H1 (cell line): Measurements from ENCODE around the gene TMEM72. TPM values are rescaled to one million over a fixed set of nuclear protein-coding genes. Genes with fewer than 3 reads are reported as not detected.

ENCODE experiments used
- CHD1 ChIP-seq: IDR thresholded peaks from 2 replicates; pipeline ENCODE4 v1.6.1; 2012; ENCODE audit warnings: low read depth, low read length, improper control_type of control experiment
- CHD2 ChIP-seq: IDR thresholded peaks from 2 replicates; pipeline ENCODE4 v1.6.1; 2012; ENCODE audit warnings: low read length, improper control_type of control experiment
- EGR1 ChIP-seq: IDR thresholded peaks from 2 replicates; pipeline ENCODE4 v1.6.1; 2011; ENCODE audit warnings: low read depth, low read length, borderline replicate concordance
- EZH2 ChIP-seq: fragments of 200-600 bp; sonication (generic); IDR thresholded peaks from 2 replicates; pipeline ENCODE4 v1.7.1; 2012; ENCODE audit warnings: low read depth, mild to moderate bottlenecking, moderate library complexity, low read length, inconsistent platforms; ENCODE audit not compliant: severe bottlenecking
- KDM1A ChIP-seq: fragments of 200-600, 300-600 bp; sonication (generic); IDR thresholded peaks from 2 replicates; pipeline ENCODE4 v1.7.1; 2016; ENCODE audit warnings: mild to moderate bottlenecking, low read length, borderline replicate concordance
- RNF2 ChIP-seq: fragments of 200-900, 300-1000 bp; sonication (generic); IDR thresholded peaks from 2 replicates; pipeline ENCODE4 v1.7.1; 2016; ENCODE audit warnings: borderline replicate concordance, low read depth, mild to moderate bottlenecking, antibody characterized with exemption, low read length; ENCODE audit not compliant: poor library complexity, severe bottlenecking; ENCODE audit errors: missing control alignments
- TCF12 ChIP-seq: IDR thresholded peaks from 2 replicates; pipeline ENCODE4 v1.6.1; 2011; ENCODE audit warnings: low read depth, mild to moderate bottlenecking, low read length
- polyA plus RNA-seq, 7 experiments: library from polyadenylated mRNA; depleted of rRNA in 3 of 7; stranded (reverse) in 5 of 7; unstranded in 2 of 7; fragments of >200 nt in 5 of 7; fragments of 200-250 nt in 2 of 7; gene quantifications; 1 replicate in 5 of 7; 2 replicates in 1 of 7; 4 replicates in 1 of 7; pipeline versions ENCODE4 v1.2.1 to v1.2.3, GENCODE V29; 2011 to 2013; ENCODE audit warnings: missing spikeins in 2 of 7, mixed read lengths in 2 of 7
- total RNA-seq: library from RNA; stranded (reverse); fragmentation: NEBNext Ultra II Directional; extraction: Animal tissue kit (Norgen Biotek cat#: 25700); gene quantifications from 2 replicates; pipeline ENCODE4 v1.2.1, GENCODE V29; 2021
- TF ChIP-seq, protein P1 (sequence below): fragments of 300-600 bp; sonication (generic); IDR thresholded peaks from 2 replicates; pipeline ENCODE4 v1.7.1; 2012; ENCODE audit warnings: low read length, moderate library complexity, mild to moderate bottlenecking, inconsistent platforms; ENCODE audit not compliant: insufficient replicate concordance
- TF ChIP-seq, protein P2 (sequence below): IDR thresholded peaks from 2 replicates; pipeline ENCODE4 v1.6.1; 2011; ENCODE audit warnings: low read length, improper control_type of control experiment
- TF ChIP-seq, protein P3 (sequence below): IDR thresholded peaks from 2 replicates; pipeline ENCODE4 v1.6.1; 2012; ENCODE audit warnings: inconsistent platforms

Gene TMEM72
- total and polyA plus RNA-seq, 2 of the 8 experiments (the other 6 are each of a cell fraction or from before 2014, with no cell fraction given): not detected

- TF ChIP-seq, protein P1, sequence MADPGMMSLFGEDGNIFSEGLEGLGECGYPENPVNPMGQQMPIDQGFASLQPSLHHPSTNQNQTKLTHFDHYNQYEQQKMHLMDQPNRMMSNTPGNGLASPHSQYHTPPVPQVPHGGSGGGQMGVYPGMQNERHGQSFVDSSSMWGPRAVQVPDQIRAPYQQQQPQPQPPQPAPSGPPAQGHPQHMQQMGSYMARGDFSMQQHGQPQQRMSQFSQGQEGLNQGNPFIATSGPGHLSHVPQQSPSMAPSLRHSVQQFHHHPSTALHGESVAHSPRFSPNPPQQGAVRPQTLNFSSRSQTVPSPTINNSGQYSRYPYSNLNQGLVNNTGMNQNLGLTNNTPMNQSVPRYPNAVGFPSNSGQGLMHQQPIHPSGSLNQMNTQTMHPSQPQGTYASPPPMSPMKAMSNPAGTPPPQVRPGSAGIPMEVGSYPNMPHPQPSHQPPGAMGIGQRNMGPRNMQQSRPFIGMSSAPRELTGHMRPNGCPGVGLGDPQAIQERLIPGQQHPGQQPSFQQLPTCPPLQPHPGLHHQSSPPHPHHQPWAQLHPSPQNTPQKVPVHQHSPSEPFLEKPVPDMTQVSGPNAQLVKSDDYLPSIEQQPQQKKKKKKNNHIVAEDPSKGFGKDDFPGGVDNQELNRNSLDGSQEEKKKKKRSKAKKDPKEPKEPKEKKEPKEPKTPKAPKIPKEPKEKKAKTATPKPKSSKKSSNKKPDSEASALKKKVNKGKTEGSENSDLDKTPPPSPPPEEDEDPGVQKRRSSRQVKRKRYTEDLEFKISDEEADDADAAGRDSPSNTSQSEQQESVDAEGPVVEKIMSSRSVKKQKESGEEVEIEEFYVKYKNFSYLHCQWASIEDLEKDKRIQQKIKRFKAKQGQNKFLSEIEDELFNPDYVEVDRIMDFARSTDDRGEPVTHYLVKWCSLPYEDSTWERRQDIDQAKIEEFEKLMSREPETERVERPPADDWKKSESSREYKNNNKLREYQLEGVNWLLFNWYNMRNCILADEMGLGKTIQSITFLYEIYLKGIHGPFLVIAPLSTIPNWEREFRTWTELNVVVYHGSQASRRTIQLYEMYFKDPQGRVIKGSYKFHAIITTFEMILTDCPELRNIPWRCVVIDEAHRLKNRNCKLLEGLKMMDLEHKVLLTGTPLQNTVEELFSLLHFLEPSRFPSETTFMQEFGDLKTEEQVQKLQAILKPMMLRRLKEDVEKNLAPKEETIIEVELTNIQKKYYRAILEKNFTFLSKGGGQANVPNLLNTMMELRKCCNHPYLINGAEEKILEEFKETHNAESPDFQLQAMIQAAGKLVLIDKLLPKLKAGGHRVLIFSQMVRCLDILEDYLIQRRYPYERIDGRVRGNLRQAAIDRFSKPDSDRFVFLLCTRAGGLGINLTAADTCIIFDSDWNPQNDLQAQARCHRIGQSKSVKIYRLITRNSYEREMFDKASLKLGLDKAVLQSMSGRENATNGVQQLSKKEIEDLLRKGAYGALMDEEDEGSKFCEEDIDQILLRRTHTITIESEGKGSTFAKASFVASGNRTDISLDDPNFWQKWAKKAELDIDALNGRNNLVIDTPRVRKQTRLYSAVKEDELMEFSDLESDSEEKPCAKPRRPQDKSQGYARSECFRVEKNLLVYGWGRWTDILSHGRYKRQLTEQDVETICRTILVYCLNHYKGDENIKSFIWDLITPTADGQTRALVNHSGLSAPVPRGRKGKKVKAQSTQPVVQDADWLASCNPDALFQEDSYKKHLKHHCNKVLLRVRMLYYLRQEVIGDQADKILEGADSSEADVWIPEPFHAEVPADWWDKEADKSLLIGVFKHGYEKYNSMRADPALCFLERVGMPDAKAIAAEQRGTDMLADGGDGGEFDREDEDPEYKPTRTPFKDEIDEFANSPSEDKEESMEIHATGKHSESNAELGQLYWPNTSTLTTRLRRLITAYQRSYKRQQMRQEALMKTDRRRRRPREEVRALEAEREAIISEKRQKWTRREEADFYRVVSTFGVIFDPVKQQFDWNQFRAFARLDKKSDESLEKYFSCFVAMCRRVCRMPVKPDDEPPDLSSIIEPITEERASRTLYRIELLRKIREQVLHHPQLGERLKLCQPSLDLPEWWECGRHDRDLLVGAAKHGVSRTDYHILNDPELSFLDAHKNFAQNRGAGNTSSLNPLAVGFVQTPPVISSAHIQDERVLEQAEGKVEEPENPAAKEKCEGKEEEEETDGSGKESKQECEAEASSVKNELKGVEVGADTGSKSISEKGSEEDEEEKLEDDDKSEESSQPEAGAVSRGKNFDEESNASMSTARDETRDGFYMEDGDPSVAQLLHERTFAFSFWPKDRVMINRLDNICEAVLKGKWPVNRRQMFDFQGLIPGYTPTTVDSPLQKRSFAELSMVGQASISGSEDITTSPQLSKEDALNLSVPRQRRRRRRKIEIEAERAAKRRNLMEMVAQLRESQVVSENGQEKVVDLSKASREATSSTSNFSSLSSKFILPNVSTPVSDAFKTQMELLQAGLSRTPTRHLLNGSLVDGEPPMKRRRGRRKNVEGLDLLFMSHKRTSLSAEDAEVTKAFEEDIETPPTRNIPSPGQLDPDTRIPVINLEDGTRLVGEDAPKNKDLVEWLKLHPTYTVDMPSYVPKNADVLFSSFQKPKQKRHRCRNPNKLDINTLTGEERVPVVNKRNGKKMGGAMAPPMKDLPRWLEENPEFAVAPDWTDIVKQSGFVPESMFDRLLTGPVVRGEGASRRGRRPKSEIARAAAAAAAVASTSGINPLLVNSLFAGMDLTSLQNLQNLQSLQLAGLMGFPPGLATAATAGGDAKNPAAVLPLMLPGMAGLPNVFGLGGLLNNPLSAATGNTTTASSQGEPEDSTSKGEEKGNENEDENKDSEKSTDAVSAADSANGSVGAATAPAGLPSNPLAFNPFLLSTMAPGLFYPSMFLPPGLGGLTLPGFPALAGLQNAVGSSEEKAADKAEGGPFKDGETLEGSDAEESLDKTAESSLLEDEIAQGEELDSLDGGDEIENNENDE: no peak
- TF ChIP-seq TCF12 (no peak), KDM1A (no peak), CHD2 (no peak), RNF2 (no peak), EZH2 (no peak), EGR1 (no peak), CHD1 (no peak)
- TF ChIP-seq, protein P2, sequence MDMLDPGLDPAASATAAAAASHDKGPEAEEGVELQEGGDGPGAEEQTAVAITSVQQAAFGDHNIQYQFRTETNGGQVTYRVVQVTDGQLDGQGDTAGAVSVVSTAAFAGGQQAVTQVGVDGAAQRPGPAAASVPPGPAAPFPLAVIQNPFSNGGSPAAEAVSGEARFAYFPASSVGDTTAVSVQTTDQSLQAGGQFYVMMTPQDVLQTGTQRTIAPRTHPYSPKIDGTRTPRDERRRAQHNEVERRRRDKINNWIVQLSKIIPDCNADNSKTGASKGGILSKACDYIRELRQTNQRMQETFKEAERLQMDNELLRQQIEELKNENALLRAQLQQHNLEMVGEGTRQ: no peak
- TF ChIP-seq, protein P3, sequence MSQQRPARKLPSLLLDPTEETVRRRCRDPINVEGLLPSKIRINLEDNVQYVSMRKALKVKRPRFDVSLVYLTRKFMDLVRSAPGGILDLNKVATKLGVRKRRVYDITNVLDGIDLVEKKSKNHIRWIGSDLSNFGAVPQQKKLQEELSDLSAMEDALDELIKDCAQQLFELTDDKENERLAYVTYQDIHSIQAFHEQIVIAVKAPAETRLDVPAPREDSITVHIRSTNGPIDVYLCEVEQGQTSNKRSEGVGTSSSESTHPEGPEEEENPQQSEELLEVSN: no peak
These were observed 4.7 kb upstream of the TMEM72 start (continued) for GRCh38 chr10:44906486-44906885.
